Esophagus muscularis mucosa (tissue), 4 donors: Measurements from ENCODE around the gene SGTB. TPM values are rescaled to one million over a fixed set of nuclear protein-coding genes. Genes with fewer than 3 reads are reported as not detected.
A peak's percentile ranks its signal among the peaks of the same experiment; 100 is the strongest.

Experiments
- DNase-seq: peaks from one replicate; pipeline ENCODE4 v3.0.0-alpha.2; 2017; ENCODE audit errors: extremely low spot score
- H3K27ac ChIP-seq, 4 donors: fragments of 200-600 bp; sonication (generic); replicated peaks in 1 of 4; 1 replicate in 3 of 4; 2 replicates in 1 of 4; pipeline ENCODE4 v1.5.1; 2016 to 2019; ENCODE audit warnings: mild to moderate bottlenecking in 1 of 4
- H3K27me3 ChIP-seq, 4 donors: fragments of 200-600 bp; sonication (generic); one replicate each; pipeline versions ENCODE4 v1.5.1 to v1.6.0; 2016 to 2019
- H3K36me3 ChIP-seq, 4 donors: fragments of 200-600 bp; sonication (generic); one replicate each; pipeline ENCODE4 v1.5.1; 2016 to 2019
- H3K4me1 ChIP-seq, 4 donors: fragments of 200-600 bp; sonication (generic); one replicate each; pipeline ENCODE4 v1.5.1; 2016 to 2019
- H3K4me3 ChIP-seq, 4 donors: fragments of 200-600 bp; sonication (generic); 1 replicate in 2 of 4; 2 replicates in 2 of 4; pipeline ENCODE4 v1.5.1; 2016 to 2019; ENCODE audit warnings: mild to moderate bottlenecking in 4 of 4, moderate library complexity in 1 of 4
- H3K9me3 ChIP-seq, 4 donors: fragments of 200-600 bp; sonication (generic); 1 replicate in 3 of 4; 2 replicates in 1 of 4; pipeline ENCODE4 v1.5.1; 2016 to 2019
- EP300 ChIP-seq: sonication (generic); formaldehyde crosslinking; IDR thresholded peaks from one replicate; pipeline ENCODE4 v1.6.1; 2017; ENCODE audit warnings: antibody characterized with exemption
- POLR2A ChIP-seq: fragments of 450-650 bp; IDR thresholded peaks from one replicate; pipeline ENCODE4 v1.6.1; 2017; ENCODE audit warnings: antibody characterized with exemption, moderate library complexity, mild to moderate bottlenecking, low read depth
- POLR2AphosphoS5 ChIP-seq, 2 donors: sonication (generic); formaldehyde crosslinking; IDR thresholded peaks; one replicate each; pipeline ENCODE4 v1.6.1; 2017; ENCODE audit warnings: antibody characterized with exemption in 2 of 2
- WGBS: methylation state at CpG from one replicate; pipeline ENCODE4 v1.1.5; 2018; 5-methylcytosine and 5-hydroxymethylcytosine counted together
- intact Hi-C: fragments of 100-400 bp; cut with DNase I; formaldehyde crosslinking; loops from one replicate; pipeline ENCODE4 v1.15.1; 2023
- total RNA-seq, 4 donors: library from RNA; depleted of rRNA; stranded (reverse); fragments of >200 nt; gene quantifications; one replicate each; pipeline versions ENCODE4 v1.1.0 to v1.2.1, GENCODE V29; 2016
- TF ChIP-seq, protein P1 (sequence below), 3 experiments: fragments of 200-600 bp in 2 of 3; fragments of 450-650 bp in 1 of 3; sonication (generic) in 2 of 3; IDR thresholded peaks; one replicate each; pipeline ENCODE4 v1.5.1; 2017 to 2019; ENCODE audit warnings: antibody characterized with exemption in 3 of 3, mild to moderate bottlenecking in 2 of 3, moderate library complexity in 1 of 3

SGTB gene
- total RNA-seq, 4 donors from 2014 or later = 11.4 to 16.5 (median 14.4) TPM

- no peaks in the 10 kb centered on the region for H3K36me3 ChIP-seq
- TF ChIP-seq POLR2A = no peak
- no peak for TF ChIP-seq EP300
- no peak for TF ChIP-seq POLR2AphosphoS5 (IDR thresholded peaks at IDR 0.05)
- TF ChIP-seq, protein P1, sequence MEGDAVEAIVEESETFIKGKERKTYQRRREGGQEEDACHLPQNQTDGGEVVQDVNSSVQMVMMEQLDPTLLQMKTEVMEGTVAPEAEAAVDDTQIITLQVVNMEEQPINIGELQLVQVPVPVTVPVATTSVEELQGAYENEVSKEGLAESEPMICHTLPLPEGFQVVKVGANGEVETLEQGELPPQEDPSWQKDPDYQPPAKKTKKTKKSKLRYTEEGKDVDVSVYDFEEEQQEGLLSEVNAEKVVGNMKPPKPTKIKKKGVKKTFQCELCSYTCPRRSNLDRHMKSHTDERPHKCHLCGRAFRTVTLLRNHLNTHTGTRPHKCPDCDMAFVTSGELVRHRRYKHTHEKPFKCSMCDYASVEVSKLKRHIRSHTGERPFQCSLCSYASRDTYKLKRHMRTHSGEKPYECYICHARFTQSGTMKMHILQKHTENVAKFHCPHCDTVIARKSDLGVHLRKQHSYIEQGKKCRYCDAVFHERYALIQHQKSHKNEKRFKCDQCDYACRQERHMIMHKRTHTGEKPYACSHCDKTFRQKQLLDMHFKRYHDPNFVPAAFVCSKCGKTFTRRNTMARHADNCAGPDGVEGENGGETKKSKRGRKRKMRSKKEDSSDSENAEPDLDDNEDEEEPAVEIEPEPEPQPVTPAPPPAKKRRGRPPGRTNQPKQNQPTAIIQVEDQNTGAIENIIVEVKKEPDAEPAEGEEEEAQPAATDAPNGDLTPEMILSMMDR (IDR thresholded peaks at IDR 0.05) = no peak
- H3K27ac ChIP-seq = no peak overlapping the region
- intact Hi-C loops = no loop called here
- H3K4me1 ChIP-seq = peaks cover 0 to 3% (median 0%) of the 10 kb centered on the region in 4 donors
- DNase-seq = no peak
- WGBS = 100% methylated on average over 1 of the region's 1 CpG
- H3K9me3 ChIP-seq = no peaks in the 10 kb centered on the region
- no peak overlapping the region for H3K4me3 ChIP-seq
- no peaks in the 10 kb centered on the region for H3K27me3 ChIP-seq
These were observed 27.4 kb upstream of the SGTB start for GRCh38 chr5:65749221-65749844.

- 22% methylated on average over 4 of the region's 4 CpGs for WGBS
These were observed 20.8 kb upstream of the SGTB start for GRCh38 chr5:65742565-65743231.

DNA sequence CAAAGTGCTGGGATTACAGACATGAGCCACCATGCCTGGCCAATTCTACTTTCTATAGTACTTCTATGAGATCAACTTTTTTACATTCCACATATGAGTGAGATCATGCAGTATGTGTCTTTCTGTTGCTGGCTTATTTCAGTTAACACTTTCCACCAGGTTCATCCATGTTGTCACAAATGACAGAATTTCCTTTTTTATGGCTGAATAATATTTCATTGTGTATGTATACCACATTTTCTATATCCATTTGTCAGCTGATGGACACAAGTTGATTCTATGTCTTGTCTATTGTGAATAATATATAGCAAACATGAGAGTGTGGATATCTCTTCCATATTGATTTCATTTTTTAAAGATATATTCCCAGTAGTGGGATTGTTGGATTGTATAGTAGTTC, 17.3 kb upstream of the SGTB start:
- no peaks in the 10 kb centered on the region for H3K36me3 ChIP-seq
- no peaks in the 10 kb centered on the region for H3K4me1 ChIP-seq
- no peaks in the 10 kb centered on the region for H3K27me3 ChIP-seq
- DNase-seq = no peak
- no peaks in the 10 kb centered on the region for H3K9me3 ChIP-seq
- intact Hi-C loops = no loop called here
- no peak overlapping the region for H3K4me3 ChIP-seq
- no peak overlapping the region for H3K27ac ChIP-seq
- TF ChIP-seq, protein P1 (IDR thresholded peaks at IDR 0.05) = no peak
- TF ChIP-seq POLR2AphosphoS5 (IDR thresholded peaks at IDR 0.05) (no peak), POLR2A (no peak), EP300 (no peak)

More at GRCh38 chr5:65742565-65743231, 20.8 kb upstream of the SGTB start:
- H3K27ac ChIP-seq = no peak overlapping the region
- intact Hi-C loops = no loop called here
- no peaks in the 10 kb centered on the region for H3K27me3 ChIP-seq
- H3K4me1 ChIP-seq = no peaks in the 10 kb centered on the region
- no peaks in the 10 kb centered on the region for H3K9me3 ChIP-seq
- no peak for DNase-seq
- no peak overlapping the region for H3K4me3 ChIP-seq
- no peaks in the 10 kb centered on the region for H3K36me3 ChIP-seq
- TF ChIP-seq POLR2A = no peak
- TF ChIP-seq, protein P1 (IDR thresholded peaks at IDR 0.05) = peak; percentile 36 to 53 (median 43)

GRCh38 chr5:65738305-65738704, 16.4 kb upstream of the SGTB start:
- Histone ChIP-seq H3K9me3 (no peaks in the 10 kb centered on the region), H3K27ac (no peak overlapping the region), H3K4me1 (no peaks in the 10 kb centered on the region), H3K4me3 (no peak overlapping the region), H3K27me3 (no peaks in the 10 kb centered on the region), H3K36me3 (no peaks in the 10 kb centered on the region)
- intact Hi-C loops = no loop called here
- 85% methylated on average over 4 of the region's 4 CpGs for WGBS
- TF ChIP-seq EP300 (no peak), POLR2A (no peak), POLR2AphosphoS5 (IDR thresholded peaks at IDR 0.05) (no peak)
- TF ChIP-seq, protein P1 (IDR thresholded peaks at IDR 0.05) = no peak
- no peak for DNase-seq
